ENCODE data around the gene SLC12A8.

SLC12A8 gene

DNA sequence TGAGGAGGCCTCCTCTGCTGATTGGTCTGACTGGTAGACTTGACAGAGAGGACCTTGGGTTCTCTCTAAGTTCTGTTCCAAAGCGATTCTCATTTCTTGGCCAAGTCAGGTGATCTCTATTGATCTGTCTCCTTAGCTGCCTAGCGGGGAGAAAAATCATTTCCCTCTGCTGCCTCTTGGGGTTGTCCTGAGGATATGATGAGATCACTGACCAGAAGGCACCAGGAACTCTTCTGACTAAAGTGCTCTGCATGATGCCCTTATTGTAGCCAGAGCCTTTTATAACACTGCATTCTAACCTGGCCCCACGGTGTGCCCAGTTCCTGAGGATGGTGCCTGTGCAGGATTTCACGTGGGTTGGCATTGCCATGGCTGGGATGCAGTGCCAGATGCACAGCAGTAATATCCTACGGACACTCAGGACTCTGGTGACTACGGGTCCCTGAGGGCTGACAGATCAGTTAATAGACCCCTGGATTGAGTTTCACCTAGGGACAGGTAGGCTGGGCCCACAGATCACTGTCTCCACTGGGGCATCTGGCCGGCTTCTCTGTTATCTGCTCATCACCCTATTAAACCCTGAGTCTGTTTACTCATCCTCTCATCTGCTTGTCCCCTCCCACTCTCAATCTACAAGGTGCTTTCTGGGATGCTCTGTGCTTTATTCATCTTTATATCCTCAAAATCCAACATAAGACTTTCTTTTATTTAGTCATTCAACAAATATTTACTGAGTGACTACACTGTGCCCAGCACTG is 152.9 kb downstream of the SLC12A8 start:
- H3K9ac ChIP-seq (ENCODE audit: low read length), result no peak overlapping the region
- no peak overlapping the region for H3K4me3 ChIP-seq (ENCODE audit: low read length)
- H3K4me1 ChIP-seq (ENCODE audit: low read length), result no peaks in the 10 kb centered on the region
- no peaks in the 10 kb centered on the region for H3F3A ChIP-seq (ENCODE audit: insufficient read depth, low read length)
- DNase-seq, result no peak
- no peaks in the 10 kb centered on the region for H3K79me2 ChIP-seq (ENCODE audit: low read length)
- TF ChIP-seq EZH2 (optimal IDR thresholded peaks at IDR 0.05; ENCODE audit: low read depth, low read length) (no peak), EZH2phosphoT487 (IDR thresholded peaks at IDR 0.05; ENCODE audit: low read length) (no peak)
- TF ChIP-seq, protein P1, sequence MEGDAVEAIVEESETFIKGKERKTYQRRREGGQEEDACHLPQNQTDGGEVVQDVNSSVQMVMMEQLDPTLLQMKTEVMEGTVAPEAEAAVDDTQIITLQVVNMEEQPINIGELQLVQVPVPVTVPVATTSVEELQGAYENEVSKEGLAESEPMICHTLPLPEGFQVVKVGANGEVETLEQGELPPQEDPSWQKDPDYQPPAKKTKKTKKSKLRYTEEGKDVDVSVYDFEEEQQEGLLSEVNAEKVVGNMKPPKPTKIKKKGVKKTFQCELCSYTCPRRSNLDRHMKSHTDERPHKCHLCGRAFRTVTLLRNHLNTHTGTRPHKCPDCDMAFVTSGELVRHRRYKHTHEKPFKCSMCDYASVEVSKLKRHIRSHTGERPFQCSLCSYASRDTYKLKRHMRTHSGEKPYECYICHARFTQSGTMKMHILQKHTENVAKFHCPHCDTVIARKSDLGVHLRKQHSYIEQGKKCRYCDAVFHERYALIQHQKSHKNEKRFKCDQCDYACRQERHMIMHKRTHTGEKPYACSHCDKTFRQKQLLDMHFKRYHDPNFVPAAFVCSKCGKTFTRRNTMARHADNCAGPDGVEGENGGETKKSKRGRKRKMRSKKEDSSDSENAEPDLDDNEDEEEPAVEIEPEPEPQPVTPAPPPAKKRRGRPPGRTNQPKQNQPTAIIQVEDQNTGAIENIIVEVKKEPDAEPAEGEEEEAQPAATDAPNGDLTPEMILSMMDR (IDR thresholded peaks at IDR 0.05; ENCODE audit: low read length), result no peak
- H3K36me3 ChIP-seq (replicated peaks; ENCODE audit: insufficient read depth, low read length), result no peaks in the 10 kb centered on the region
- no peaks in the 10 kb centered on the region for H3K9me3 ChIP-seq (replicated peaks; ENCODE audit: insufficient read depth, low read length)
- peaks cover 18% of the 10 kb centered on the region; the same call in 1 of the 2 replicates for H3K27me3 ChIP-seq (replicated peaks; ENCODE audit: insufficient read depth, low read length)
- no peak overlapping the region for H2AFZ ChIP-seq (ENCODE audit: low read length)
- H3K27ac ChIP-seq (ENCODE audit: low read length), result no peak overlapping the region
- no peak overlapping the region for H3K4me2 ChIP-seq (ENCODE audit: low read depth, low read length)
- H4K20me1 ChIP-seq (ENCODE audit: insufficient read depth, low read length), result no peaks in the 10 kb centered on the region
- no peaks in the 10 kb centered on the region for H3K9me2 ChIP-seq (replicated peaks; ENCODE audit: insufficient read depth, low read length)

DNA sequence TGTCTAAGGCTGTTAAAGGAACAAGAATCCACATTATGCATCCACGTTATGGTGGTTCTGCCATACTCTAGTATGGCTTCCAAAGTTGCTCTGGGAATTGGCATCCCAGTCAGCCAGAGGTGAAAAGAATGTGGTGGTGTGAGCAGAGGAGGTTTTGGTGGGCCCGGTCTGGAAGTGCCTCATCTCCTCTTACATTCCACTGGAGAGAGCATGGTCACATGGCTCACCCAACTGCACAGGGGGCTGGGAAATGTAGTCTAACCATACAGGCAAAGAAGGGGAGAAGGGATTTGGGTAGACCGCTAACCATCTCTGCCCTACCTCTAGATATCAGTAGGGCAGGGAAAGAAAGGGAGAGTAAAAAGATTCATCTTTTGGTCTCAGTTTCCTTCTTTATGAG is 153.6 kb downstream of the SLC12A8 start:
- no peaks in the 10 kb centered on the region for H3K36me3 ChIP-seq (replicated peaks; ENCODE audit: insufficient read depth, low read length)
- H3K27ac ChIP-seq (ENCODE audit: low read length), result no peak overlapping the region
- no peak overlapping the region for H3K4me3 ChIP-seq (ENCODE audit: low read length)
- TF ChIP-seq EZH2 (optimal IDR thresholded peaks at IDR 0.05; ENCODE audit: low read depth, low read length), result no peak
- no peak for TF ChIP-seq EZH2phosphoT487 (IDR thresholded peaks at IDR 0.05; ENCODE audit: low read length)
- TF ChIP-seq, protein P1 (IDR thresholded peaks at IDR 0.05; ENCODE audit: low read length), result no peak
- H3K9ac ChIP-seq (ENCODE audit: low read length), result no peak overlapping the region
- no peak overlapping the region for H2AFZ ChIP-seq (ENCODE audit: low read length)
- H3K27me3 ChIP-seq (replicated peaks; ENCODE audit: insufficient read depth, low read length), result peaks cover 22% of the 10 kb centered on the region; the same call in 1 of the 2 replicates
- no peaks in the 10 kb centered on the region for H3K79me2 ChIP-seq (ENCODE audit: low read length)
- no peaks in the 10 kb centered on the region for H3K9me3 ChIP-seq (replicated peaks; ENCODE audit: insufficient read depth, low read length)
- no peaks in the 10 kb centered on the region for H4K20me1 ChIP-seq (ENCODE audit: insufficient read depth, low read length)
- no peaks in the 10 kb centered on the region for H3K4me1 ChIP-seq (ENCODE audit: low read length)
- no peaks in the 10 kb centered on the region for H3K9me2 ChIP-seq (replicated peaks; ENCODE audit: insufficient read depth, low read length)
- H3F3A ChIP-seq (ENCODE audit: insufficient read depth, low read length), result no peaks in the 10 kb centered on the region
- no peak for DNase-seq
- H3K4me2 ChIP-seq (ENCODE audit: low read depth, low read length), result no peak overlapping the region

DNA sequence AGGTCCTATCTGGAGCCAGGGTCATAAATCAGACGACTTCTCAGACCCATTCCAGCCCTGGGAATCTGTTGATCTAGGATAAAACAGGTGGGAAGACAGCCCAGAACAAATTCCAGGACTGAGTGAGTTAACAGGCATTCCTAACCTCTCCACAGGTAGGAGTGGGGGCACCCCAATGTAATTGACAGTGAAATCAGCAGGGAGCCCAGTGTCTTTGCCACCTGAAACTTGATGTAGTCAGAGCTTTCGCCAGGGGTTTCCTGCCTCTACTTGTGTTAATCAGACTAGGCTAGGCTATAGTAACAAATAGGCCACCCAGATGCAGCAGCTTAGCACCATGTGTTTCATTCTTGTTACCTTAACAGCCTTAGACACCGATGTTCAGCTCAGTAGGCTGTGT is 154.0 kb downstream of the SLC12A8 start:
- no peak overlapping the region for H3K4me2 ChIP-seq (ENCODE audit: low read depth, low read length)
- no peak overlapping the region for H3K27ac ChIP-seq (ENCODE audit: low read length)
- no peaks in the 10 kb centered on the region for H4K20me1 ChIP-seq (ENCODE audit: insufficient read depth, low read length)
- no peaks in the 10 kb centered on the region for H3K79me2 ChIP-seq (ENCODE audit: low read length)
- no peak overlapping the region for H2AFZ ChIP-seq (ENCODE audit: low read length)
- H3K9ac ChIP-seq (ENCODE audit: low read length), result no peak overlapping the region
- no peak for TF ChIP-seq EZH2 (optimal IDR thresholded peaks at IDR 0.05; ENCODE audit: low read depth, low read length)
- TF ChIP-seq EZH2phosphoT487 (IDR thresholded peaks at IDR 0.05; ENCODE audit: low read length), result no peak
- TF ChIP-seq, protein P1 (IDR thresholded peaks at IDR 0.05; ENCODE audit: low read length), result no peak
- H3K9me3 ChIP-seq (replicated peaks; ENCODE audit: insufficient read depth, low read length), result no peaks in the 10 kb centered on the region
- no peak overlapping the region for H3K4me3 ChIP-seq (ENCODE audit: low read length)
- H3K9me2 ChIP-seq (replicated peaks; ENCODE audit: insufficient read depth, low read length), result no peaks in the 10 kb centered on the region
- no peak for DNase-seq
- no peaks in the 10 kb centered on the region for H3K4me1 ChIP-seq (ENCODE audit: low read length)
- no peaks in the 10 kb centered on the region for H3F3A ChIP-seq (ENCODE audit: insufficient read depth, low read length)
- H3K36me3 ChIP-seq (replicated peaks; ENCODE audit: insufficient read depth, low read length), result no peaks in the 10 kb centered on the region
- H3K27me3 ChIP-seq (replicated peaks; ENCODE audit: insufficient read depth, low read length), result peaks cover 26% of the 10 kb centered on the region; the same call in 1 of the 2 replicates
